A673 (cell line): Measurements from ENCODE around the gene CFAP46.
A peak's percentile ranks its signal among the peaks of the same experiment; 100 is the strongest.

ENCODE experiments used
- CTCF ChIP-seq: fragments of 300-800, 200-600 bp; sonication (generic); conservative IDR thresholded peaks from 2 replicates; pipeline ENCODE4 v1.5.1; 2017; ENCODE audit warnings: low read depth, mild to moderate bottlenecking, antibody characterized with exemption, low read length, moderate library complexity, mixed read lengths
- EZH2 ChIP-seq: fragments of 200-600 bp; sonication (generic); IDR thresholded peaks from 2 replicates; pipeline ENCODE4 v1.6.1; 2017; ENCODE audit warnings: borderline replicate concordance, low read depth, mild to moderate bottlenecking, mixed read lengths, antibody characterized with exemption, low read length; ENCODE audit not compliant: poor library complexity, severe bottlenecking

GRCh38 chr10:132939957-132940790, 2.2 kb downstream of the CFAP46 start:
- TF ChIP-seq EZH2, result no peak
- TF ChIP-seq CTCF, result 0 out of 2 replicates have a peak, but pooled peaks have one; percentile 19
